Coronary artery (tissue), 2 donors: ENCODE results near the gene SLCO2B1.
A peak's percentile ranks its signal among the peaks of the same experiment; 100 is the strongest.

Experiments
- DNase-seq: peaks from one replicate; pipeline ENCODE4 v3.0.0-alpha.2; 2017; ENCODE audit warnings: low spot score
- H3K27ac ChIP-seq, 2 donors: fragments of 200-600 bp; sonication (generic); one replicate each; pipeline ENCODE4 v1.5.1; 2016 to 2019
- H3K4me3 ChIP-seq: fragments of 200-600 bp; sonication (generic); 2 replicates; pipeline ENCODE4 v1.5.1; 2016; ENCODE audit warnings: mild to moderate bottlenecking, moderate library complexity
- CTCF ChIP-seq: fragments of 200-600 bp; sonication (generic); IDR thresholded peaks from one replicate; pipeline ENCODE4 v1.5.1; 2019; ENCODE audit warnings: antibody characterized with exemption

The SLCO2B1 gene

DNA sequence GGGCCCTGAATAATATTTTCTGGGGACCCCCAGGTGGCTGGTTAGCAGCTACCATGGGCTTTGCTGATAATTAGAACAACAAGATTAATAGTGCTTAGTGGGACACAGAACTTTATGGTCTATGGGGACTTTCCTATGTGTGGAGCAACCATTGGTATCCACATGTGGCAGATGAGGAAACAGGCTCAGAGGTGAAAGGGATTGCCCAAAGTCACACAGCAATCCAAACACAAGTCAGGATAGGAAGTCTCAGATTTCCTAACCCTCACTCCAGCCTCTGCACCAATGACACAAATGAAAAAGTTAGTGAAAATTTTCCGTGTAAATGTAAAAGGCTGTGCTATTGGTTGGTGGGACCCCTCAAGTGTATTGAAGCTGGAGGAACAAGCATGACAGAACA is 15.3 kb upstream of the SLCO2B1 start:
- no peak overlapping the region for H3K27ac ChIP-seq
- no peak for TF ChIP-seq CTCF
- no peak for DNase-seq
- no peak overlapping the region for H3K4me3 ChIP-seq

GRCh38 chr11:75140269-75141138 is 10.4 kb upstream of the SLCO2B1 start:
- Histone ChIP-seq H3K27ac (no peak overlapping the region), H3K4me3 (no peak overlapping the region)
- DNase-seq, result no peak
- peak; percentile 88 for TF ChIP-seq CTCF

GRCh38 chr11:75141166-75141565 is 9.7 kb upstream of the SLCO2B1 start:
- DNase-seq, result no peak
- H3K4me3 ChIP-seq, result no peak overlapping the region
- no peak overlapping the region for H3K27ac ChIP-seq
- TF ChIP-seq CTCF, result no peak

- peak overlapping the region in 1 of 2 donors; percentile 17 for H3K27ac ChIP-seq
- no peak for TF ChIP-seq CTCF
- no peak for DNase-seq
- no peak overlapping the region for H3K4me3 ChIP-seq
Observed at GRCh38 chr11:75142714-75143419, 8.0 kb upstream of the SLCO2B1 start.

GRCh38 chr11:75143420-75143731 is 7.5 kb upstream of the SLCO2B1 start:
- H3K4me3 ChIP-seq, result no peak overlapping the region
- H3K27ac ChIP-seq, result peak overlapping the region in 1 of 2 donors; percentile 17
- DNase-seq, result no peak
- no peak for TF ChIP-seq CTCF

GRCh38 chr11:75144716-75145014 is 6.2 kb upstream of the SLCO2B1 start:
- DNase-seq, result no peak
- Histone ChIP-seq H3K4me3 (no peak overlapping the region), H3K27ac (no peak overlapping the region)
- TF ChIP-seq CTCF, result no peak
